GM06990 (cell line): ENCODE results near the gene EIF1.

Experiments used
- DNase-seq: peaks from one replicate; pipeline ENCODE4 v3.0.0-alpha.2; 2011; ENCODE audit not compliant: insufficient read length; ENCODE audit errors: extremely low read depth
- H3K27me3 ChIP-seq: replicated peaks from 2 replicates; pipeline ENCODE4 v1.6.0; 2011; ENCODE audit warnings: low read length; ENCODE audit not compliant: control insufficient read depth, insufficient read depth
- H3K36me3 ChIP-seq: 2 replicates; pipeline ENCODE4 v1.5.1; 2011; ENCODE audit warnings: low read length; ENCODE audit not compliant: control insufficient read depth, insufficient read depth
- H3K4me3 ChIP-seq: replicated peaks from 2 replicates; pipeline ENCODE4 v1.5.1; 2011; ENCODE audit warnings: low read depth, mild to moderate bottlenecking, control low read depth, low read length
- TF ChIP-seq, protein P1 (sequence below): IDR thresholded peaks from 2 replicates; pipeline ENCODE4 v1.5.1; 2011; ENCODE audit warnings: low read length, control low read depth, mild to moderate bottlenecking, inconsistent platforms; ENCODE audit not compliant: insufficient read depth, poor library complexity, severe bottlenecking

Gene EIF1

DNA sequence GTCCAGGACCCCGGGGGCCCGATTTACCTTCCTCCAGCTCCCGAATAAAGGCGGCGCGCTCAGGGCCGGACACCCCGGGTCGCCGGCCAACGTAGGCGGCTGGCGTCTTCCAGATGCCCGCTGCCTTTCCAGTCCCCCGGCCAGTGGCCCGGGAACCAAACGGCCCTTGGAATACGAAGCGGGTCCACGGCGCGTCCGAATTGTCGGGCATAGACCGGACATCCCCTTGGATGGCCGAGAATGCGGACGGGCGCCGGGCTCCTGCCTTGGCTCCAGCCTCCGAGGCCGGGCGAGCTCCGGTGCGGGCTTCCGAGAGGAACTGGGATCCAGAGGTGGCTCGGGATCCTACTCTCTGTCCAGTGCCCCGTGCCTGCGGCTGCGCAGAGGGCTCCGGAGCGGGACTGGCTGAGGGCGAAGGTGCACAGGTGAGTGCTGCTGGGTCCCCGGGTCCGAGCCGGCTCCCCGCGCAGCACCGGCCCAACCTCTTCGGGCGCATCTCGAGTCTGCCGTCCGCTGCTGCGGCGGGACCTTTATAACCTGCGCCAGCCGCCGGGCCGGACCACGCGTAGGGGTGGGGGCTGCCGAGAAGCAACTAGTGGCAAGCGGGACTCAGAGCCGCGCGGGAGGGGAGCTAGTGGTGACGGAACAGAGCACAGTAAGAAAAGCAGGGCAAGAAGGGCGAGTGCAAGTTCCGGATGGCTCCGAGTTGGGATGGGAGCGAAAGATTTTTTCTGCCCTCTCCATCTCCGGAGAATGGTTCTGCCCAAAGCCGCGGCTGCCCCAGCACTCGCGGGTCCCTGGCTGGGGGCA lies 45.7 kb downstream of the EIF1 start, which contains the start of gene HAP1:
Gene HAP1, minus strand, starts transcription at position 505 of the 810 bp plus-strand sequence. Its CDS starts 9 bp downstream, at position 496.
- H3K27me3 ChIP-seq = peaks cover 1% of the 10 kb centered on the region
- DNase-seq = no peak
- TF ChIP-seq, protein P1, sequence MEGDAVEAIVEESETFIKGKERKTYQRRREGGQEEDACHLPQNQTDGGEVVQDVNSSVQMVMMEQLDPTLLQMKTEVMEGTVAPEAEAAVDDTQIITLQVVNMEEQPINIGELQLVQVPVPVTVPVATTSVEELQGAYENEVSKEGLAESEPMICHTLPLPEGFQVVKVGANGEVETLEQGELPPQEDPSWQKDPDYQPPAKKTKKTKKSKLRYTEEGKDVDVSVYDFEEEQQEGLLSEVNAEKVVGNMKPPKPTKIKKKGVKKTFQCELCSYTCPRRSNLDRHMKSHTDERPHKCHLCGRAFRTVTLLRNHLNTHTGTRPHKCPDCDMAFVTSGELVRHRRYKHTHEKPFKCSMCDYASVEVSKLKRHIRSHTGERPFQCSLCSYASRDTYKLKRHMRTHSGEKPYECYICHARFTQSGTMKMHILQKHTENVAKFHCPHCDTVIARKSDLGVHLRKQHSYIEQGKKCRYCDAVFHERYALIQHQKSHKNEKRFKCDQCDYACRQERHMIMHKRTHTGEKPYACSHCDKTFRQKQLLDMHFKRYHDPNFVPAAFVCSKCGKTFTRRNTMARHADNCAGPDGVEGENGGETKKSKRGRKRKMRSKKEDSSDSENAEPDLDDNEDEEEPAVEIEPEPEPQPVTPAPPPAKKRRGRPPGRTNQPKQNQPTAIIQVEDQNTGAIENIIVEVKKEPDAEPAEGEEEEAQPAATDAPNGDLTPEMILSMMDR = no peak
- no peaks in the 10 kb centered on the region for H3K36me3 ChIP-seq
- no peak within 1 kb of the TSS for H3K4me3 ChIP-seq

DNA sequence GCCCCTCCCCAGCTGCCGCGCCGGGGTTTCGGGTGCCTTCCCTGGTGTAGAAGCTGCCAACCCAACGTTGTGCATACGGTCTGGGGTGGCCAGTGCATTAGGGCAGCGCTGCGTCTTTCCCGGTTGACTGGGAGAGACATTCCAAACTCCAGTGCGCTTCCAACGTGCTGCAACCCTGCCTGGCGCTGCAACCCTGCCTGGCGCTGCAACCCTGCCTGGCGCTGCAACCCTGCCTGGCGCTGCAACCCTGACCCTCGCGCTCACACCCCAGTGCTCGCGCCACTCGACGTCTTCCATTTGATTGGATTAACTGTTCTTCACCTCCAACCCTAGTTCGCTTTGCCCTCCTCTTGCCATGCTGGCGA lies 46.2 kb downstream of the EIF1 start:
- Histone ChIP-seq H3K36me3 (no peaks in the 10 kb centered on the region), H3K27me3 (peaks cover 1% of the 10 kb centered on the region), H3K4me3 (no peak overlapping the region)
- TF ChIP-seq, protein P1 = no peak
- no peak for DNase-seq

DNA sequence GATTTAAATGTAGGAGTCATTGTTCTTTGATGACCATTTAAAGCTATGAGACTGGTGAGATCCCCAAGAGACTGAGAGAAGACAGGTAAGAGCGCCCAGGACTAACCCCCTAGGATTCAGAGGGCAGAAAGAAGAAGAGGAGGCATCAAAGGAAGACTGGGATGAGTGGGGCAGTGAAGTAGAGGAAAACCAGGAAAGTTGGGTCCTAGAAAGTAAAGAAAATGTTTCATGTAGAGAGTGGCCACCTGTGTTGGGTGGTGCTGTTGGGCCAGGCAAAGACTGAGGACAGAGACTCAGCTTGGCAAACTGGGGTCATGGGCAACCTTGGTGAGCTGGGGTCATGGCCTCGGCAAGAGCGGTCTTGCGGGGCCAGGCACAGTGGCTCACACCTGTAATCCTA lies 47.1 kb downstream of the EIF1 start:
- peaks cover 1% of the 10 kb centered on the region for H3K27me3 ChIP-seq

DNA sequence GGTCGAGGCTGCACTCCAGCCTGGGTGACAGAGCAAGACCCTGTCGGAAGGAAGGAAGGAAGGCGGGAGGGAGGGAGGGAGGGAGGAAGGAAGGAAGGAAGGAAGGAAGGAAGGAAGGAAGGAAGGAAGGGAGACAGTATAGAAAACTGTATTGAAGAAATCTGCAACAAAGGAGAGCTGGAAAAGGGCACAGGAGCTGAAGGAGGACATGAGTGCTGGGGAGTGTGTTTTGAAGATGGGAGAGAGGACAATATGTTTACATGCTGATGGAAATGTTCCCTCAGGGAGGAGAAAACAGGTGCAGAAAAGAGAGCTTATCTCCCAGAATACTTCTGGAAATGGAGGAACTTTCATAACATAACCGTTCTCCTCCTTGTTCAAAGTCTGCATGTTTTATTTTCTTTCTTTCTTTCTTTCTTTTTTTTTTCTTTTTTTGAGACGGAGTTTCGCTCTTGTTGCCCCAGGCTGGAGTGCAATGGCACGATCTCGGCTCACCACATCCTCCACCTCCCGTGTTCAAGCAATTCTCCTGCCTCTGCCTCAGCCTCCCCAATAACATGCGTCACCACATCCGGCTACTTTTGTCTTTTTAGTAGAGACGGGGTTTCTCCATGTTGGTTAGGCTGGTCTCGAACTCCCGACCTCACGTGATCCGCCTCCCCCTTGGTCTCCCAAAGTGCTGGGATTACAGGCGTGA lies 48.4 kb downstream of the EIF1 start:
- TF ChIP-seq, protein P1 = no peak
- Histone ChIP-seq H3K27me3 (peaks cover 1% of the 10 kb centered on the region), H3K36me3 (no peaks in the 10 kb centered on the region), H3K4me3 (no peak overlapping the region)
- no peak for DNase-seq

More for the DNA sequence above, 47.1 kb downstream of the EIF1 start:
- no peaks in the 10 kb centered on the region for H3K36me3 ChIP-seq
- TF ChIP-seq, protein P1 = no peak
- no peak for DNase-seq
- H3K4me3 ChIP-seq = no peak overlapping the region

DNA sequence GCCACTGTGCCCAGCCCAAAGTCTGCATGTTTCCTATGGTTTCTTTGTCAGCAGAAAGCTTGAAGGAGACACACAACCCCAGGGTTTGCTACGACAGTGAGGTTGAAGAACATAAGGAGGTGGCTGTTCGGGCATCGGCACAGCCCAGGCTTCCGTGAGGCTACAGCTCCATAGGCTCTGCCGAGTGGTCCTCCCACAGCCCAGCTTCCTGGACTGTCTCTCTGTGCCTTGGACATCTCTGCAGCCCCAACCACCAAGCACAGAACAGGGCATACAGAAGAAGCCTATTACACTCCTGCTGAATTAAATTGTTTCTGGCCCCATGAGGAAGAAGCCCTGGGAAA lies 49.0 kb downstream of the EIF1 start:
- TF ChIP-seq, protein P1 = no peak
- Histone ChIP-seq H3K36me3 (no peaks in the 10 kb centered on the region), H3K4me3 (no peak overlapping the region), H3K27me3 (peaks cover 1% of the 10 kb centered on the region)
- DNase-seq = no peak
